Peyer's patch (tissue), 4 donors: ENCODE results near the gene SENP8.

Experiments used
- POLR2A ChIP-seq, 2 donors: fragments of 450-650 bp; IDR thresholded peaks; one replicate each; pipeline ENCODE4 v1.5.1; 2017; ENCODE audit warnings: antibody characterized with exemption in 2 of 2, mild to moderate bottlenecking in 2 of 2, moderate library complexity in 2 of 2
- TF ChIP-seq, protein P1 (sequence below), 6 experiments: fragments of 450-650 bp in 4 of 6; fragments of 200-600 bp in 2 of 6; sonication (generic) in 1 of 6; IDR thresholded peaks; one replicate each; pipeline ENCODE4 v1.5.1; 2017 to 2019; ENCODE audit warnings: antibody characterized with exemption in 6 of 6, mild to moderate bottlenecking in 3 of 6, moderate library complexity in 1 of 6

DNA sequence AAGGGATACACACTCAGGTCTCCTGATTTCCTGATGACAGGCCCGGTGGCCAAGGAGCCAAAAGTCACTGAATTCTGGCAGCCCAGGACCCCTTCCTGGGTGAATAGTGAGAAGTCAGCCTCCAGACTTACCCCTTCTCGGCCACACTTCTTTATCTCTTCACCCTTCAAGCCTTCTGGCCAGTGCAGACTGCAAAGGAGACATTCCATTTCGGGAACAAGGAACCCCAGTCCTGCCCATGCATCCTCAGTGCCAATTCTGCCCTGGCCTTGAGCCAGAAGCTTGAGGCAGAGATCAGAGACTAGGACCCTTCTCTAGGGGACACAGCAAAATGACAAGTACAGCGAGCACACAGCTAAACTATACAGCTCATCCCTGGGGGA, 50.6 kb downstream of the SENP8 start:
- TF ChIP-seq, protein P1, sequence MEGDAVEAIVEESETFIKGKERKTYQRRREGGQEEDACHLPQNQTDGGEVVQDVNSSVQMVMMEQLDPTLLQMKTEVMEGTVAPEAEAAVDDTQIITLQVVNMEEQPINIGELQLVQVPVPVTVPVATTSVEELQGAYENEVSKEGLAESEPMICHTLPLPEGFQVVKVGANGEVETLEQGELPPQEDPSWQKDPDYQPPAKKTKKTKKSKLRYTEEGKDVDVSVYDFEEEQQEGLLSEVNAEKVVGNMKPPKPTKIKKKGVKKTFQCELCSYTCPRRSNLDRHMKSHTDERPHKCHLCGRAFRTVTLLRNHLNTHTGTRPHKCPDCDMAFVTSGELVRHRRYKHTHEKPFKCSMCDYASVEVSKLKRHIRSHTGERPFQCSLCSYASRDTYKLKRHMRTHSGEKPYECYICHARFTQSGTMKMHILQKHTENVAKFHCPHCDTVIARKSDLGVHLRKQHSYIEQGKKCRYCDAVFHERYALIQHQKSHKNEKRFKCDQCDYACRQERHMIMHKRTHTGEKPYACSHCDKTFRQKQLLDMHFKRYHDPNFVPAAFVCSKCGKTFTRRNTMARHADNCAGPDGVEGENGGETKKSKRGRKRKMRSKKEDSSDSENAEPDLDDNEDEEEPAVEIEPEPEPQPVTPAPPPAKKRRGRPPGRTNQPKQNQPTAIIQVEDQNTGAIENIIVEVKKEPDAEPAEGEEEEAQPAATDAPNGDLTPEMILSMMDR (IDR thresholded peaks at IDR 0.05): no peak
- no peak for TF ChIP-seq POLR2A (IDR thresholded peaks at IDR 0.05)
